Fibroblast of peridontal ligament (primary cell): ENCODE results near the gene GREB1.
A peak's percentile ranks its signal among the peaks of the same experiment; 100 is the strongest.

ENCODE experiments used
- DNase-seq: peaks from one replicate; pipeline ENCODE4 v3.0.0-alpha.2; 2010; ENCODE audit errors: extremely low read depth

The GREB1 gene

DNA sequence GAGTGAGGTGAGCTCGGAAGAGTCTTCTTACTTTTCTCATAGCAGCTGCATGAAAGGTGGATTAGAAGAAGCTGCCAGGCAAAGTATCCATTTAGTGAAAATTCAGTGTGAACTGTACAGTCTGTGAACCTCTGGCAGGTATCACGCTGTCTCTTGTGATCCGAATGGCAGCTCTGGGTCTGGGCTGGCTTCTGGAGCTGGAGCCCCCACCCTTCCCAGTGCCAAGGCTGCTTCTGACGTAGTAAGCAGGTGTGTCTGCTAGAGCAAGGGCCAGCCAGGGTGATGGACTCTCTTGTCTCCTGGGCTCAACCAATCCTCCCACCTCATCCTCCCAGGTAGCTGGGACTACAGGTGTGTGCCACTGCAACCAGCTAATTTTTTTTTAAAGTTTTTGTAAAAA lies 150.1 kb downstream of the GREB1 start:
- DNase-seq = no peak

DNA sequence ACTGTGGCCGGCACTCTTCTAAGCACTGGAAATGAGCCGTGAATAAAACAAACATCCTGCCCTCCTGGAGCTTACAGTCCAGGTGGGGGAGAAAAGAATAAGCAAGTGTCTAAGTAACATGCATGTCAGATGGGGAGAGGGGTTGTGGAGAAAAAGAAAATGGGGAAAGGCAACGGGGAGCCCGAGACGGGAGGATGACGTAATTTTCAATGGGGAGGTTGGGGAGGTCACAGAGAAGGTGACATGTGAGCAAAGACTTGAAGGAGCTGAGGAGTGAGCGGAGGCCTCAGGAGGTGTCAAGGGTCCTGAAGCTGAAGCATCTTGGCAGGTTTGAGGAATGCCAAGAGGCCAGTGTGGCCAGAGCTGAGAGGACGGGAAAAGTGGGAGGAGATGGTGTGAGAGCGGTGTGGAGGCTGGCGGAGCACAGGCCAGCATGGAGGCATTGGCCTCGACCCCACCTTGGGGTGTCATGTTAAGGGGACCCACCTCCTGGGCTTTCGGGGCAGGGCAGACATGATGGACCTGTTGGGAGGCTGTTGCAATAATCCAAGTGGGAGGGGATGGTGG lies 151.1 kb downstream of the GREB1 start:
- no peak for DNase-seq

DNA sequence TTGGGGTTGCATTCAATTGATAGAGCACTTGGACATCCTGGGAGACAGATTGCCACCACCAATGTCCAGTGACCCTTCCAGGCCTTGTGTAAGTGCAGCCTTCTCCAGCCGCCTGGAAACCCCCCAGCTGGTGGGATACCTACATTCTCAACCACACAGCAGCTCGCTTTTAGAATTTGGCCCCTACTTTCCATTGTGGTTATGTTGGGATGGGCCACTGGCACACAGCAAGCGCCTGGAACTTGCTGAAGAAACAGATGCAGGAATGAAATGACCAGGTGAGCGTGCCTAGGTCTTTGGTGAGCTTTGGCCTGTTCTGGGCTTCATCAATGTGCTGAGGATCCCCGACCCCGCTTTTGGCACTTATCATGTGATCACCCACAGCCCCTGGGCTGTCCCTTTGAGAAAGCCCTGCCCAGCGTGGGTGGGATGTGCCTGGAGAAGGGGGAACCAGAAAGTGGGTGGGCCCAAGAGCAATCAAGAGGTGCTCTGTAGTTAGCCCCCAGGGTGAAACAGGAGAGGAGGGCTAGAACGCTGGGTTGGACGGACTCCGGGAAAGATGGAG lies 152.1 kb downstream of the GREB1 start:
- DNase-seq = no peak

DNA sequence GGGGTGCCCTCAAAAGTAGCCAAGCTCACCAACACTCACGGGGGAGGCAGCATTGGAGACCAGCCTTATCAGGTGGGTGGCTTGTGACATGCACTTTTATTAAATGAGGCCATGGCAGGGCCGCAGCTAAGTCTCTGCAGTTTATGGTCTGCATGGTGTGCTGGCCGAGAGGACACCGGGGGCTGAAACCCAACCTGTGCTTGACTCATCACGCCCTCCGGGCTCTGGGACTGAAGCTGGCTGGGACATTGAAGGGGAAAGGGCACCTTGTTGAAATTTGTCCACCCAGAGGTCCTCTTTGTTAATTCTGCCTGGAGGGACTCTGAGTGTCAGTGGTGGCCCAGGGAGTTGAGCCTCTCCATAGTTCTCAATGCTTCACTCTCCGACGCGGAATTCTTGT lies 153.9 kb downstream of the GREB1 start:
- DNase-seq = no peak

DNA sequence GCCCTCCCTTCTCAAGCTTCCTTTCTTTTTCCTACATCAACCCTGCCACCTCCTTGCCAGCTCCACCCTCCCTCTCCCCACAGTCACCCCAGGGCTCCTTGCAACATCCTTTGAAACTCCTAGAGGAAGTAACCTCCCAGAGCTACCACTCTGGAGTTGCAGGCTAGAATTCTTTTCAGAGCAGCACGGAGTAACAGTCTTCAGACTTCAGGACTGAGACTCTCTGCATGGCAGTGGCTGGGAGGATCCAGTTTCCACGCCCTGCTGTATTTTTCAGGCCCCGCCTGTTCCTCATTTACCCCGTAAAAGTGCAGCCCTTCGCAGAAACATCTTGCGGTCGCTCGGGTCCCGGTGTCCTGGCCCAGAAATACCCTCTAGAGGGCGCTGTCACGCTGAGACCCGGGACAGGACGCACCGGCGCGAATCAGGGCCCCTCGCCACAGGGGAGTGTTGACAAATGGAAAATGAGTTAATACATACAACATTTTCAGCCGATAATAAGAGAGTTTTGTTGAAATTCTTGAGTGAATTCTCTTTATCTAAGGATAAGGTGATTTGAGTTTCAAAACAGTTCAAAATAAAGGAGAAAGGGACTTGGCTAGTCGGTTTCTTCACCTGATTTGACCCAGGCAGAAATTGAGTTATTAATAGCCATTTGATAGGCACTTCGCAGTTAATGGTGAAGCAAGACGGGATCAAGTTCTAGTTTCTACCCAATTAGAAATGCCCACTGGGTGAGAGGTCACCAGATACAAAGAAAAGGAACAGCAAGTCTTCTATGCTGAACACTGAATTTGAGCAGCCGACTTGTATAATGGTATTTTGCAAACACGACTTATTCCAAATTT lies 154.6 kb downstream of the GREB1 start:
- DNase-seq = peak; percentile 82

DNA sequence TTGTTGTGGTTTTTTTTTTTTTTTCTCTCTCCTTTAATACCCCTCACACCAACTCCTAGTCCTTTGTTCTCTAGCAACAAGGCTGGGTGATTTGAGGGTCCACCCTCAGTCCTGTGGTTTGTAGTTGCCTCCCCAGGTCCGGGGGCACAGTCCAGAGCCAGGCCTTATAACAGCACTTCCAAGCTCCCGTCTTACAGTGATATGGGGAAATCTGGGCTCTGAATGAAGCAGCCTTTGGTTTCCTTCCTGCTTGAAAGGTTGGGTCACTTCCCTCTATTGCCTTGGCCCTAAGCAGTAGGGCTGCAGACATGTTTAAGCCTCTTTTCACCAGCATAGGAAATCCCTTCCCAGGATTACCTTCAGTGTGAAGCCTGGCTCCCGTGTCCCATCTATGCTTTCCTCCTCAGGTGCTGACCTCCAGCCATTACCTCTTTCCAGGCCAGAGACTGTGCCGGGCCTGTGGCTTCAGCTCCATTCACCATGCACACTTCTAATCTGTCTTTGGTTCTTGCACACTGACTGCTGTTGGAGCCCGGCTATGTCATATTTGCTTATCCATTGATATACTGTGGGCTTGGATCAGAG lies 157.3 kb downstream of the GREB1 start:
- no peak for DNase-seq
